Adrenal gland (tissue), 12 donors: Measurements from ENCODE around the gene RABAC1. TPM values are rescaled to one million over a fixed set of nuclear protein-coding genes. Genes with fewer than 3 reads are reported as not detected.

Experiments used
- DNase-seq, 7 donors: peaks; one replicate each; pipeline ENCODE4 v3.0.0-alpha.2; 2019 to 2020
- H3K27ac ChIP-seq, 5 donors: fragments of 200-600 bp; sonication (generic) in 4 of 5; 1 replicate in 3 of 5; 2 replicates in 2 of 5; pipeline versions ENCODE4 v1.5.1 to v1.8.0; 2016 to 2020; ENCODE audit warnings: mild to moderate bottlenecking in 1 of 5
- H3K27me3 ChIP-seq: fragments of 200-600 bp; 2 replicates; pipeline ENCODE4 v1.8.0; 2021
- H3K36me3 ChIP-seq, 2 donors: fragments of 200-600 bp; replicated peaks in 1 of 2; 1 replicate in 1 of 2; 2 replicates in 1 of 2; pipeline versions ENCODE4 v1.5.1 to v1.8.0; 2018 to 2022
- H3K4me1 ChIP-seq, 2 donors: fragments of 200-600 bp; replicated peaks in 1 of 2; 1 replicate in 1 of 2; 2 replicates in 1 of 2; pipeline versions ENCODE4 v1.5.1 to v1.8.0; 2018 to 2021
- H3K4me3 ChIP-seq, 4 donors: fragments of 200-600 bp; sonication (generic) in 3 of 4; one replicate each; pipeline ENCODE4 v1.5.1; 2016 to 2018
- H3K9me3 ChIP-seq, 3 donors: fragments of 200-600 bp; sonication (generic) in 1 of 3; replicated peaks in 1 of 3; 1 replicate in 2 of 3; 2 replicates in 1 of 3; pipeline versions ENCODE4 v1.5.1 to v1.8.0; 2016 to 2021
- POLR2A ChIP-seq, 2 donors: fragments of 450-650 bp; IDR thresholded peaks; one replicate each; pipeline ENCODE4 v1.6.1; 2017; ENCODE audit warnings: antibody characterized with exemption in 2 of 2, mild to moderate bottlenecking in 2 of 2, moderate library complexity in 1 of 2
- WGBS, 4 donors: extraction: QIAGEN DNeasy Blood & Tissue Kit in 2 of 4; methylation state at CpG; one replicate each; pipeline versions ENCODE4 v1.1.5 to v1.1.7; 2013 to 2017; 5-methylcytosine and 5-hydroxymethylcytosine counted together
- intact Hi-C, 2 donors: fragments of 100-400 bp; cut with DNase I; formaldehyde crosslinking; loops; one replicate each; pipeline versions ENCODE4 v1.14.1 to v1.15.0; 2022 to 2023
- polyA plus RNA-seq, 3 donors: library from polyadenylated mRNA; stranded (reverse); fragments of 200-250 nt in 2 of 3; fragments of 350-450 nt in 1 of 3; fragmentation: Illumina TruSeq in 1 of 3; extraction: RNeasy Lipid Tissue Mini Kit (QIAGEN cat#74804) in 1 of 3; gene quantifications; one replicate each; pipeline ENCODE4 v1.2.3, GENCODE V29; 2013 to 2014
- total RNA-seq, 9 donors: library from RNA; depleted of rRNA in 4 of 9; stranded (reverse); fragments of >200 nt in 4 of 9; fragments of 120-200 nt in 1 of 9; fragmentation: NEBNext Ultra II Directional in 1 of 9; extraction: Animal tissue kit (Norgen Biotek cat#: 25700) in 1 of 9; gene quantifications; one replicate each; pipeline versions ENCODE4 v1.1.0 to v1.2.4, GENCODE V29; 2013 to 2023
- TF ChIP-seq, protein P1 (sequence below), 6 experiments: fragments of 450-650 bp in 4 of 6; fragments of 200-600 bp in 2 of 6; sonication (generic) in 1 of 6; IDR thresholded peaks; 1 replicate in 5 of 6; 2 replicates in 1 of 6; pipeline versions ENCODE4 v1.5.1 to v1.8.0; 2016 to 2021; ENCODE audit warnings: antibody characterized with exemption in 6 of 6, mild to moderate bottlenecking in 2 of 6, moderate library complexity in 1 of 6
- donor health status: healthy with polysubstance abuse.
- donor health status: Bipolar disorder and iron deficiency.
- donor health status: DM: yes; HTN: yes; CAD: no.
- donor health status: DM: no; HTN: no; CAD: no.
- donor health status: DM: no; HTN: no; CAD: no.
- donor health status: DM: yes; HTN: yes; CAD: no.

RABAC1 gene
- total and polyA plus RNA-seq, 12 donors: 17.9 to 397 (median 178) TPM

DNA sequence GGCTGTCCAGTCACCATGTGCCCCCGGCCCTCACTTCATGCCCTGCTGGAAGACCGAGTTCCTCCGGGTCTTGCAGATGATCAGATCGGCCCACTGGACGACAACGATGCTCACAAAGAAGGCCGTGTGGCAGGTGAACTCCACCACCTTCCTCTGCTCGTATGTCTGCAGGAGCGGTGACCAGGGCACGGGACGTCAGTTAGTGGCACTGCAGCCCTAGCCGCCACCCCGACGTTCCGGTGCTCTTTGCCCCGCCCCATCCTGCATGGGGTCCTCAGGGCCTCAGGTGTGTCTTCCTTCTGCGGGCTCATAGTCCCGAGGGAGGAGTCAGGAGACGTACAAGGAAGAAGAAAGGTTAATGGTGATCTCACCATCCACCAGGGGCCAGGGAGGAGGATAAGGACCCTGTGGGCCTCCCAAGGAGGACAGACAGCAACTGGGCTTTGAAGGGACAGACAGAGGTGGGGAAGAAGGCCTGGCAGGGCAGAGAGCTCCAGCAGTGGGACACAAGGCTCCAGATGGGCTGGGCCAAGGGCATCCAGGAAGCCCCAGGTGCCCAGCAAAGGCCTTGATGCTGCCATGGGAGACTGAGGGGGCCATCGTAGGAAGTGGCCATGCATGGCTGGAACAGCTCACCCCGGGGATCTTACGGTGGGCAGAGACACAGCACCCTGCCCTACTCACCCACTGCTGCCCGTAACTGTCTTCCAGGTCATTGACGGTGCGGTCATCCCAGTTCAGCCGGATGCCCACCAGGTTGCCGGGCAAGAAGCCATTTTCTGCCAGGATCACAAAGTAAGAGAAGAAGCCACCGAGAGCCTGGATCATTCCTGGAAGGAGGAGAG, 9.9 kb upstream of the RABAC1 start:
- no peak overlapping the region for H3K27ac ChIP-seq
- no peak overlapping the region for H3K4me3 ChIP-seq
- H3K4me1 ChIP-seq: no peaks in the 10 kb centered on the region
- no peak for TF ChIP-seq POLR2A (IDR thresholded peaks at IDR 0.05)
- TF ChIP-seq, protein P1, sequence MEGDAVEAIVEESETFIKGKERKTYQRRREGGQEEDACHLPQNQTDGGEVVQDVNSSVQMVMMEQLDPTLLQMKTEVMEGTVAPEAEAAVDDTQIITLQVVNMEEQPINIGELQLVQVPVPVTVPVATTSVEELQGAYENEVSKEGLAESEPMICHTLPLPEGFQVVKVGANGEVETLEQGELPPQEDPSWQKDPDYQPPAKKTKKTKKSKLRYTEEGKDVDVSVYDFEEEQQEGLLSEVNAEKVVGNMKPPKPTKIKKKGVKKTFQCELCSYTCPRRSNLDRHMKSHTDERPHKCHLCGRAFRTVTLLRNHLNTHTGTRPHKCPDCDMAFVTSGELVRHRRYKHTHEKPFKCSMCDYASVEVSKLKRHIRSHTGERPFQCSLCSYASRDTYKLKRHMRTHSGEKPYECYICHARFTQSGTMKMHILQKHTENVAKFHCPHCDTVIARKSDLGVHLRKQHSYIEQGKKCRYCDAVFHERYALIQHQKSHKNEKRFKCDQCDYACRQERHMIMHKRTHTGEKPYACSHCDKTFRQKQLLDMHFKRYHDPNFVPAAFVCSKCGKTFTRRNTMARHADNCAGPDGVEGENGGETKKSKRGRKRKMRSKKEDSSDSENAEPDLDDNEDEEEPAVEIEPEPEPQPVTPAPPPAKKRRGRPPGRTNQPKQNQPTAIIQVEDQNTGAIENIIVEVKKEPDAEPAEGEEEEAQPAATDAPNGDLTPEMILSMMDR (IDR thresholded peaks at IDR 0.05): no peak
- WGBS, 4 donors: 85 to 90% (median 89%) methylated on average over 17 to 28 of the region's 28 CpGs
- no peaks in the 10 kb centered on the region for H3K27me3 ChIP-seq
- intact Hi-C loops: no loop called here
- H3K36me3 ChIP-seq: no peaks in the 10 kb centered on the region
- no peak for DNase-seq
- no peaks in the 10 kb centered on the region for H3K9me3 ChIP-seq

DNA sequence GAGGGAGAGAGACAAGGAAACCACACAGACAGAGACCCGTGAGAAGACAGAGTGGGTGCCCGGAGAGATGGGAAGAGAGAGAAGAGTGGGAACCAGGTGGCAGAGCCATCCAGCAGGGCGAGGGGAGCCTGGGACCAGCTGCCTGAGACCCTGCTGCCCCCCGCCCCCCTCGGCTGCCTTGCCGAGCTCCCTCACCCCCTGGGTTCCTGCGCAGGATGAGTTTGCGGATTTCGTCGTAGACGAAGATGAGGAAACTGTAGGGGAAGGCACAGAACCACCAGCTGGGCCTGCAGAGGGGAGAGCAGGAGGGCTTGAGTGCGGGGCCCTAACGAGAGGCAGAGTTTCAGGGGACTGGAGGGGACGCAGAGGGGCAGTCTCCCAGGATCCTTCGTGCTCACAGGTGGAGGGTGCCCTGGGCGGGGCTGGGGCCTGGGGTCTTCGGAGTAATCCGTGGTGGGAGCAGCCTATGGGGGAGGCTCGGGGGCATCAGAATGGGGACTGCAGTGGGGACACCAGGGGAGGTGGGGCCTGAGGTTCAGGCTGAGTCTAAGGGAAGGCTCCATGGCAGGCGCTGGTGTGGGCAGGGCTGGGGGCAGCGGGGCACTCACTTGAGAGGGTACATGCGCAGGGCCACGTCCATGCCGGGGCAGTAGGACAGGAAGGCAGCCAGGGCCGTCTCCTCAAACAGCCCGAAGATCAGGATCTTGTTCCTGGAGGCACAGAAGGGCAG, 8.1 kb upstream of the RABAC1 start:
- no peak overlapping the region for H3K27ac ChIP-seq
- no peak for DNase-seq
- 66 to 72% (median 69%) methylated on average over 21 to 26 of the region's 26 CpGs for WGBS, 4 donors
- H3K9me3 ChIP-seq: no peaks in the 10 kb centered on the region
- H3K27me3 ChIP-seq: no peaks in the 10 kb centered on the region
- no peak overlapping the region for H3K4me3 ChIP-seq
- H3K36me3 ChIP-seq: no peaks in the 10 kb centered on the region
- no peak for TF ChIP-seq POLR2A (IDR thresholded peaks at IDR 0.05)
- TF ChIP-seq, protein P1 (IDR thresholded peaks at IDR 0.05): no peak
- intact Hi-C loops: no loop called here
- H3K4me1 ChIP-seq: no peaks in the 10 kb centered on the region

DNA sequence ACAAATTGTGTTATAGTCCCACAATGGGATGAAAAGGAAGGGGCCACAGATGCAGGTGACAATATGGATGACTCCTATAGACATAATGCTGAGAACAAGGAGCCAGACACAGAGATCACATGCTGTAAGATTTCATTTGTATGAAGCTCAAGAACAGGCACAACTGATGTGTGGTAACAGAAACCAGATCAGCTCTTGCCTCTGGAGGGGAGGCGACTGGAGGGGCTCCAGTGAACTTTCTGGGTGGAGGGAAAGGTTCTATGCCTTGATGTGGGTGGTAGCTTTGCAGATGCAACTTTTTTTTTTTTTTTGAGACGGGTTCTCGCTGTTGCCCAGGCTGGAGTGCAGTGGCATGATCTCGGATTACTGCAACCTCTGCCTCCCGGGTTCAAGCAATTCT, 6.0 kb upstream of the RABAC1 start:
- H3K36me3 ChIP-seq: no peaks in the 10 kb centered on the region
- no peaks in the 10 kb centered on the region for H3K4me1 ChIP-seq
- H3K4me3 ChIP-seq: no peak overlapping the region
- intact Hi-C loops: no loop called here
- H3K27me3 ChIP-seq: no peaks in the 10 kb centered on the region
- DNase-seq: no peak
- no peak for TF ChIP-seq POLR2A (IDR thresholded peaks at IDR 0.05)
- TF ChIP-seq, protein P1 (IDR thresholded peaks at IDR 0.05): no peak
- H3K27ac ChIP-seq: no peak overlapping the region
- no peaks in the 10 kb centered on the region for H3K9me3 ChIP-seq
- 60 to 85% (median 65%) methylated on average over 5 of the region's 5 CpGs for WGBS, 4 donors

DNA sequence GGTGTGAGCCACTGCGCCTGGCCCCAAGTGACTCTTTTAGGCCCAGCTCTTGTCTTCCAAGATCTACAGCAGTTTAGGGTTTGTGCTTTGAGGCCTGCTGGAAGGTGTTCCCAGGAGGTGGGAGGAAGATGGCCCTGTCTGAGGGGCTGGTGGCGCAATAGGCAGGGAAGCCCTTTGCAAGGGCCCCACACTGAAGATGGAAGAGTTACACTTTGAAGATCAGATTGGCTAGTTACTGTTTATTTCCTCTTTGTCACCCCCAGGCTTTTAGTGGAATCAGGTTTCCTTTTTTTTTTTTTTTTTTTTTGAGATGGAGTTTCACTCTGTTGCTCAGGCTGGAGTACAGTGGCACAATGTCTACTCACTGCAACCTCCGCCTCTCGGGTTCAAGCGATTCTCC, 1.9 kb upstream of the RABAC1 start:
- 89 to 93% (median 91%) methylated on average over 5 of the region's 5 CpGs for WGBS, 4 donors
- Histone ChIP-seq H3K4me1 (peaks cover 7 to 14% of the 10 kb centered on the region in 2 donors), H3K9me3 (no peaks in the 10 kb centered on the region), H3K36me3 (peaks cover 0 to 2% of the 10 kb centered on the region in 2 donors), H3K27ac (no peak overlapping the region), H3K27me3 (no peaks in the 10 kb centered on the region), H3K4me3 (no peak overlapping the region)
- intact Hi-C loops: no loop called here
- no peak for DNase-seq
- TF ChIP-seq, protein P1 (IDR thresholded peaks at IDR 0.05): no peak
- TF ChIP-seq POLR2A (IDR thresholded peaks at IDR 0.05): no peak
